Activated CD4-positive, alpha-beta T cell treated with anti-CD3 and anti-CD28 coated beads, Interleukin-2, amount 10 ng/mL, durations not matched to agents 7 days and 5 days (primary cell): ENCODE data around the gene DDAH1. TPM values are rescaled to one million over a fixed set of nuclear protein-coding genes. Genes with fewer than 3 reads are reported as not detected.
"Not testable (repeated sequence)": the region's sequence is repeated elsewhere in the genome, so short reads cannot be mapped to it uniquely, and the experiment has no call there.

Experiments
- CTCF ChIA-PET: fragments of 350-600 bp; sonication (Branson Sonifier 250); formaldehyde crosslinking; loops from one replicate; lab custom pipeline; 2021; ENCODE audit warnings: antibody characterized with exemption; lab: Charles Lee
- POLR2A ChIA-PET: fragments of 350-600 bp; sonication (Branson Sonifier 250); formaldehyde crosslinking; loops from one replicate; lab custom pipeline; 2021; ENCODE audit warnings: antibody characterized with exemption; lab: Charles Lee
- DNase-seq: peaks from one replicate; pipeline ENCODE4 v3.0.0-alpha.2; 2020
- H3K27ac Mint-ChIP-seq: one replicate; pipeline ENCODE4 v1.8.0; 2021; ENCODE audit warnings: mild to moderate bottlenecking, moderate library complexity, mixed read lengths
- H3K27me3 Mint-ChIP-seq: one replicate; pipeline ENCODE4 v1.8.0; 2021; ENCODE audit warnings: mixed read lengths
- H3K36me3 Mint-ChIP-seq: one replicate; pipeline ENCODE4 v1.8.0; 2021; ENCODE audit warnings: low read depth, mixed read lengths
- H3K4me1 Mint-ChIP-seq: one replicate; pipeline ENCODE4 v1.8.0; 2021; ENCODE audit warnings: mixed read lengths
- H3K4me3 Mint-ChIP-seq: one replicate; pipeline ENCODE4 v1.8.0; 2021; ENCODE audit warnings: mild to moderate bottlenecking, moderate library complexity, mixed read lengths
- H3K9me3 Mint-ChIP-seq: one replicate; pipeline ENCODE4 v1.8.0; 2021; ENCODE audit warnings: mixed read lengths
- total RNA-seq, 2 experiments: library from RNA; stranded (reverse); gene quantifications; one replicate each; pipeline ENCODE4 v1.2.3, GENCODE V29; 2021

The DDAH1 gene
- total RNA-seq, 2 experiments from 2014 or later: not detected

DNA sequence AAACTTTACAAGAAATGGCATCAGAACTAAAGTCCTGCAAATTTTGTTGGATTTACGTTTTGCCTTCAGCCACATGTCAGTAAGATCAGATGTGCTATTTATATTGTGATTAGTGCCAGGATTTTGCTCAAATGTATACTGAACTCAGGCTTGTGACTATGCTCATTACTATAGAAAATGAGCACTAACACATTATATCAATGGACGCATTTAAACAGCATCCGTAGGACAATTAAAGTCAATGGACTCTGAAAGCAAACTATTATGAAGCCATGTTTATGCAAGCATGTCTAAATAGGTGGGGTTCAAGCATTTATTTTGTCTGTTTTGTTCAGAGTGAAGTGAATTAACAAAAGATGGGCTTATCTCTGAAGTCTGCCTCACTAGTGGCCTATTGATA, 20.6 kb upstream of the DDAH1 start:
- ChIA-PET POLR2A (no interaction called here), CTCF (no interaction called here)
- Mint-ChIP-seq H3K4me1 (no peaks in the 10 kb centered on the region), H3K27ac (no peak overlapping the region), H3K27me3 (peaks cover 7% of the 10 kb centered on the region), H3K4me3 (no peak overlapping the region), H3K36me3 (no peaks in the 10 kb centered on the region), H3K9me3 (no peaks in the 10 kb centered on the region)
- DNase-seq: no peak

DNA sequence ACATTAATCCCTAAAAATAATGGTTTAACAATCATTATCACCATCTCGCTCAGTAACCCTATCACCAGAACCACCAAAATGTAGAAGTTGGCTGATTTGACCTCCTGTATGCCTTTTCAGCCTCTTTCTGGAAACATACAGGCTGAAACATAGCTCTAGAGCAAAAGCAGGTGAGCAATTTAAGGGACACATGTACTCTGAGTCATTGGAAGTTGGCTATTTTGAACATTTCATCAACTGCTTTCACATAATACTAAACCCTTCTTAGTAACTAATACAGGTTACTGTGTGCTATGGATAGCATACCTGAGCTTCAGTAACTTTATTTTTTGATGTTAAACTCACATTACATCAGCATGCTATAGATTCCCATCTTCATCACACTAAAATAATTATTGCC, 19.8 kb upstream of the DDAH1 start:
- H3K36me3 Mint-ChIP-seq: no peaks in the 10 kb centered on the region
- CTCF ChIA-PET: no interaction called here
- POLR2A ChIA-PET: no interaction called here

GRCh38 chr1:85484264-85484663, 19.3 kb upstream of the DDAH1 start:
- no peaks in the 10 kb centered on the region for H3K36me3 Mint-ChIP-seq
- no peaks in the 10 kb centered on the region for H3K9me3 Mint-ChIP-seq
- CTCF ChIA-PET: no interaction called here
- no peak overlapping the region for H3K27ac Mint-ChIP-seq
- H3K4me3 Mint-ChIP-seq: no peak overlapping the region
- H3K4me1 Mint-ChIP-seq: no peaks in the 10 kb centered on the region
- POLR2A ChIA-PET: no interaction called here
- DNase-seq: no peak
- H3K27me3 Mint-ChIP-seq: peaks cover 4% of the 10 kb centered on the region

More for the DNA sequence above, 19.8 kb upstream of the DDAH1 start:
- Mint-ChIP-seq H3K27me3 (peaks cover 7% of the 10 kb centered on the region), H3K27ac (no peak overlapping the region), H3K4me1 (no peaks in the 10 kb centered on the region), H3K9me3 (no peaks in the 10 kb centered on the region), H3K4me3 (no peak overlapping the region)
- DNase-seq: no peak

GRCh38 chr1:85481688-85482087, 16.7 kb upstream of the DDAH1 start:
- no peak for DNase-seq
- POLR2A ChIA-PET: no interaction called here
- Mint-ChIP-seq H3K27ac (no peak overlapping the region), H3K9me3 (no peaks in the 10 kb centered on the region), H3K4me3 (no peak overlapping the region), H3K27me3 (peaks cover 7% of the 10 kb centered on the region), H3K36me3 (no peaks in the 10 kb centered on the region), H3K4me1 (no peaks in the 10 kb centered on the region)
- CTCF ChIA-PET: no interaction called here

DNA sequence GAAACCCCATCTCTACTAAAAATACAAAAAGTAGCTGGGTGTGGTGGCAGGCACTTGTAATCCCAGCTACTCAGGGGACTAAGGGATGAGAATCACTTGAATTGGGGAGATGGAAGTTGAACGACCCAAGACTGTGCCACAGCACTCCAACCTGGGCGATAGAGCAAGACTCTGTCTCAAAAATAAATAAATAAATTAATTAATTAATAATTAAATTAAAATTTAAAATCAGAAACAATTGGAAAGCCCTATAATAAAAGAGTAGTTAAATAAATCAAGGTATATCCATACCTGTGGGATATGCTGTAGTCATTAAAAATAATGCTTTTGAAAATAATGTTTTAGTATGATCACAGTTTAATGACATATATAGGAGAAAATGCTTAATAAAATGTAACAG, 15.6 kb upstream of the DDAH1 start:
- POLR2A ChIA-PET: no interaction called here
- no peak for DNase-seq
- H3K9me3 Mint-ChIP-seq: no peaks in the 10 kb centered on the region
- no peak overlapping the region for H3K27ac Mint-ChIP-seq
- CTCF ChIA-PET: no interaction called here
- no peaks in the 10 kb centered on the region for H3K4me1 Mint-ChIP-seq
- H3K27me3 Mint-ChIP-seq: peaks cover 7% of the 10 kb centered on the region
- no peak overlapping the region for H3K4me3 Mint-ChIP-seq
- no peaks in the 10 kb centered on the region for H3K36me3 Mint-ChIP-seq

GRCh38 chr1:85479491-85479890, 14.5 kb upstream of the DDAH1 start:
- CTCF ChIA-PET: no interaction called here
- POLR2A ChIA-PET: no interaction called here
- Mint-ChIP-seq H3K9me3 (no peaks in the 10 kb centered on the region), H3K36me3 (no peaks in the 10 kb centered on the region), H3K27ac (no peak overlapping the region), H3K27me3 (peaks cover 7% of the 10 kb centered on the region), H3K4me3 (no peak overlapping the region), H3K4me1 (no peaks in the 10 kb centered on the region)
- DNase-seq: no peak

DNA sequence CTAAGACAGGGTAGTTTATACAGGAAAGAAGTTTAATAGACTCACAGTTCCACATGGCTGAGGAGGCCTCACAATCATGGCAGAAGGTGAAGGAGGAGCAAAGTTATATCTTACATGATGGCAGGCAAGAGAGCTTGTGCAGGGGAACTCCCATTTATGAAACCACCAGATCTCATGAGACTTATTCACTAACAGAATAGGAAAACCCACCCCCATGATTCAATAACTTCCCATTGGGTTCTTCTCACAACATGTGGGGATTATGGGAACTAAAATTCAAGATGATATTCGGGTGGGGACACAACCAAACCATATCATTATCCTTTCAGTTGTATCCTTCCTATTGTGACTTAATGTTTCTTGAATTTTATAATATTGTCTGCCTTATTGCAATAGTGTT, 13.4 kb upstream of the DDAH1 start:
- no peak overlapping the region for H3K4me3 Mint-ChIP-seq
- H3K4me1 Mint-ChIP-seq: no peaks in the 10 kb centered on the region
- DNase-seq: no peak
- H3K27ac Mint-ChIP-seq: no peak overlapping the region
- no peaks in the 10 kb centered on the region for H3K36me3 Mint-ChIP-seq
- H3K9me3 Mint-ChIP-seq: no peaks in the 10 kb centered on the region
- ChIA-PET POLR2A (no interaction called here), CTCF (no interaction called here)
- H3K27me3 Mint-ChIP-seq: peaks cover 12% of the 10 kb centered on the region

- peaks cover 19% of the 10 kb centered on the region for H3K27me3 Mint-ChIP-seq
- ChIA-PET CTCF (no interaction called here), POLR2A (no interaction called here)
Measured at GRCh38 chr1:85475055-85475454, 10.1 kb upstream of the DDAH1 start.

DNA sequence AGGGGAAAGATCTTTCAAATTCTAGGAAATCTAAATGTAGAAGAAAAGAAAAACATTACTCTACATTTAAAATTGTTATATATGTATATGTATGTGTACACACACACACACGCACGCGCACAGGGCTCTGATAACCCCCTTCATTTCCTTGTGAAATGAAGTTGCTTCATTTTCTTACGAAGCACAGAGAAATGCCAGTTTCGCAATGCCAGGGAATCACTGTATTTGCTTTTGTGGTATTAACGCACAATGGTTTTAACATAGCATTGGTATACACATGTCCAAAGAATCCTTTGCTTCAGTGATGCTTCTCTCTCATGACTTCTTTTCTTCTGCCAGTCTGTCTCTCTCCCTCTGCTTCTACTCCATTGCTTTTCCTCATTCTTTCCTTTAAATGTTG, 8.4 kb upstream of the DDAH1 start:
- Mint-ChIP-seq H3K4me1 (no peaks in the 10 kb centered on the region), H3K9me3 (no peaks in the 10 kb centered on the region), H3K4me3 (no peak overlapping the region), H3K27me3 (peaks cover 19% of the 10 kb centered on the region), H3K36me3 (no peaks in the 10 kb centered on the region), H3K27ac (no peak overlapping the region)
- DNase-seq: no peak
- CTCF ChIA-PET: no interaction called here
- POLR2A ChIA-PET: no interaction called here

More at GRCh38 chr1:85475055-85475454, 10.1 kb upstream of the DDAH1 start:
- no peak for DNase-seq
- no peaks in the 10 kb centered on the region for H3K9me3 Mint-ChIP-seq
- no peaks in the 10 kb centered on the region for H3K4me1 Mint-ChIP-seq
- H3K4me3 Mint-ChIP-seq: no peak overlapping the region
- no peak overlapping the region for H3K27ac Mint-ChIP-seq
- no peaks in the 10 kb centered on the region for H3K36me3 Mint-ChIP-seq

- no peak overlapping the region for H3K27ac Mint-ChIP-seq
- no peak overlapping the region for H3K4me3 Mint-ChIP-seq
- POLR2A ChIA-PET: no interaction called here
- no peaks in the 10 kb centered on the region for H3K36me3 Mint-ChIP-seq
- CTCF ChIA-PET: no interaction called here
- H3K27me3 Mint-ChIP-seq: peaks cover 22% of the 10 kb centered on the region
- DNase-seq: no peak
- H3K9me3 Mint-ChIP-seq: no peaks in the 10 kb centered on the region
- no peaks in the 10 kb centered on the region for H3K4me1 Mint-ChIP-seq
Measured at GRCh38 chr1:85471558-85471957, 6.6 kb upstream of the DDAH1 start.

DNA sequence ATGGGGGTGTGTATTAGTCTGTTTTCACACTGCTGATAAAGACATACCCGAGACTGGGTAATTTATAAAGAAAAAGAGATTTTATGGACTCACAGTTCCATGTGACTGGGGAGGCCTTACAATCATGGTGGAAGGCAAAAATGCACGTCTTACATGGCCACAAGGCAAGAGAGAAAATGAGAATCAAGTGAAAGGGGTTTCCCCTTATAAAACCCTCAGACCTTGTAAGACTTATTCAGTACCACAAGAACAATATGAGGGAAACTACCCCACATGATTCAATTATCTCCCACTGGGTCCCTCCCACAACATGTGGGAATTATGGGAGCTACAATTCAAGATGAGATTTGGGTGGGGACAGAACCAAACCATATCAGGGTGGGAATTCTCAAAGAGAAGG, 5.2 kb upstream of the DDAH1 start:
- DNase-seq, H3K9me3 Mint-ChIP-seq, H3K27ac Mint-ChIP-seq, H3K4me3 Mint-ChIP-seq, H3K36me3 Mint-ChIP-seq, H3K4me1 Mint-ChIP-seq, POLR2A ChIA-PET: not testable (repeated sequence)
- peaks cover 31% of the 10 kb centered on the region for H3K27me3 Mint-ChIP-seq
- CTCF ChIA-PET: interaction anchor here (0.6 kb wide), 1 partner anchor 50 kb away, joined by 3 read pairs; no protein-coding TSS in a partner anchor

DNA sequence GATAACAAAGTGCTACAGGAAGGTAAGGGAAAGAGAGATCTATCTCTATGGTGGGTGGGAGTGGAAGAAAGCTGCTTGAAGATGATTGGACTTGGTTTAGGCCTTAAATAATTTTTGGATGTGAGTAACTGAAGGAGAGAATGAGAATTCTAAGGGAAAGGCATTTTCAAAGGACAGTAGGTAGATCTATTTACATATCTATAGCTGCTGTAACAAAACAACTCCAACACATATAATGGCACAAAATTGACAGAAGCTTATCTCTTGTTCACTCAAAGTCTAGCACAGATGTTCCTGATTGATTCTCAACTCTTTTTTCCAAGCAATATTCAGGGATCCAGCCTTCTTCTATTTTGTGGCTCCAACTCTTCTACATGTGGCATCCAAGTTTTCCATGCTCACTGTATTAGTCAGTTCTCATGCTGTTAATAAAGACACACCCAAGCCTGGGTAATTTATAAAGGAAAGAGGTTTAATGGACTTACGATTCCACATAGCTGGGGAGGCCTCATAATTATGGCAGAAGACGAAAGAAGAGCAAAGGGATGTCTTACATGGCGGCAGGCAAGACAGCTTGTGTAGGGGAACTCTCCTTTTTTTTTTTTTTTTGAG, 3.1 kb upstream of the DDAH1 start:
- DNase-seq: no peak
- Mint-ChIP-seq H3K27ac (no peak overlapping the region), H3K27me3 (peaks cover 41% of the 10 kb centered on the region), H3K4me3 (no peak overlapping the region), H3K36me3 (peaks cover 2% of the 10 kb centered on the region), H3K4me1 (peaks cover 4% of the 10 kb centered on the region), H3K9me3 (no peaks in the 10 kb centered on the region)
- ChIA-PET CTCF (no interaction called here), POLR2A (no interaction called here)

DNA sequence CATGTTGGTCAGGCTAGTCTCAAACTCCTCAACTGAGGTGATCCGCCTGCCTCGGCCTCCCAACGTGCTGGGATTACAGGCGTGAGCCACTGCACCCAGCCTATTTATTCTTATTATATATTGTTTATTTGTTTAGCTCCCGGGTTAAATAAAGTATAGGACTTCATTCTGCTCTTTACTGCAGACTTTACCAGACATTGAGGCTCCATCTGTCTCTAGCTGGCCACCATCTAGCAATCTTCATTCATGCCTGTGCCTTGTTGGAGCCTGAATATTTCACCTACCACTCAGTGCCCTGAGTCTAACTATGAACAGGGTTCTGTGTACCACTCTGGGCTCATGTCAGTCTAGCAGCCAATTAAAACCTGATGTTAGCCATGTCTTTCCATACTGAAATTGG, 2.1 kb upstream of the DDAH1 start:
- Mint-ChIP-seq H3K36me3 (peaks cover 2% of the 10 kb centered on the region), H3K4me3 (no peak overlapping the region), H3K27ac (no peak overlapping the region), H3K9me3 (no peaks in the 10 kb centered on the region), H3K4me1 (peaks cover 4% of the 10 kb centered on the region), H3K27me3 (peaks cover 51% of the 10 kb centered on the region)
- ChIA-PET POLR2A (no interaction called here), CTCF (no interaction called here)
- DNase-seq: no peak

DNA sequence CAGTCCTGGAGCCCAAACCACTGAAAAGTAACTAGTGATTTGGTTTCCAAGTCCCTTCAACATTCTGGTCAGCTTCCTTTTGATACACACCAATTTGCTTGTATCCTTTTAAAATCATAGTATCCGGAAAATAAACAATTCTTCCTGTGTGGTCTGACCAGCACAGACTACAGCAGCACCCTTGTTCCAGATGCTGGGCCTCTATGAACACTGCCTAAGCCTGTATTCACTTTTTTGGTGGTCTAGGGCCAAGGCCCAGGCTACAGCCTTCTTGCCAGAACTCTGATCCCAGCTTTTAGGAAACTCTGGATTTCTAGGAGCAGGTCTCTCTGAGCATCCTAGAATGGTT, 801 bp upstream of the DDAH1 start:
- Mint-ChIP-seq H3K9me3 (no peaks in the 10 kb centered on the region), H3K27me3 (peaks cover 53% of the 10 kb centered on the region), H3K27ac (no peak overlapping the region), H3K36me3 (peaks cover 2% of the 10 kb centered on the region), H3K4me1 (peaks cover 4% of the 10 kb centered on the region), H3K4me3 (peak overlapping the region; percentile 31)
- no peak for DNase-seq
- POLR2A ChIA-PET: no interaction called here
- CTCF ChIA-PET: interaction anchor here (0.8 kb wide), 1 partner anchor 18 kb away, joined by 4 read pairs; no protein-coding TSS in a partner anchor
